Peyer's patch (tissue), 4 donors: Measurements from ENCODE around the gene TXNDC2. TPM values are rescaled to one million over a fixed set of nuclear protein-coding genes. Genes with fewer than 3 reads are reported as not detected.
"Not testable (repeated sequence)": the region's sequence is repeated elsewhere in the genome, so short reads cannot be mapped to it uniquely, and the experiment has no call there.

ENCODE experiments used
- DNase-seq, 3 donors: peaks; one replicate each; pipeline ENCODE4 v3.0.0-alpha.2; 2017 to 2019
- H3K27ac ChIP-seq, 4 donors: fragments of 200-600 bp; sonication (generic); one replicate each; pipeline ENCODE4 v1.5.1; 2016 to 2019
- H3K27me3 ChIP-seq, 2 donors: fragments of 200-600 bp; sonication (generic); one replicate each; pipeline ENCODE4 v1.5.1; 2019
- H3K36me3 ChIP-seq, 3 donors: fragments of 200-600 bp; sonication (generic); one replicate each; pipeline ENCODE4 v1.5.1; 2016 to 2019
- H3K4me1 ChIP-seq, 4 donors: fragments of 200-600 bp; sonication (generic); one replicate each; pipeline ENCODE4 v1.5.1; 2016 to 2019
- H3K4me3 ChIP-seq, 4 donors: fragments of 200-600 bp; sonication (generic); 1 replicate in 3 of 4; 2 replicates in 1 of 4; pipeline ENCODE4 v1.5.1; 2016 to 2019; ENCODE audit warnings: mild to moderate bottlenecking in 1 of 4
- H3K9me3 ChIP-seq, 4 donors: fragments of 200-600 bp; sonication (generic); one replicate each; pipeline ENCODE4 v1.5.1; 2016 to 2019; ENCODE audit warnings: mild to moderate bottlenecking in 1 of 4
- CTCF ChIP-seq, 6 experiments: fragments of 450-650 bp in 4 of 6; fragments of 200-600 bp in 2 of 6; sonication (generic) in 1 of 6; IDR thresholded peaks; one replicate each; pipeline ENCODE4 v1.5.1; 2017 to 2019; ENCODE audit warnings: antibody characterized with exemption in 6 of 6, mild to moderate bottlenecking in 3 of 6, moderate library complexity in 1 of 6
- POLR2A ChIP-seq, 2 donors: fragments of 450-650 bp; IDR thresholded peaks; one replicate each; pipeline ENCODE4 v1.5.1; 2017; ENCODE audit warnings: antibody characterized with exemption in 2 of 2, mild to moderate bottlenecking in 2 of 2, moderate library complexity in 2 of 2
- total RNA-seq, 4 donors: library from RNA; depleted of rRNA; stranded (reverse); fragments of >200 nt; gene quantifications; one replicate each; pipeline ENCODE4 v1.1.0, GENCODE V29; 2016

Gene TXNDC2
- total RNA-seq, 4 donors from 2014 or later = not detected

- Histone ChIP-seq H3K4me3 (no peak overlapping the region), H3K27me3 (no peaks in the 10 kb centered on the region), H3K4me1 (no peaks in the 10 kb centered on the region), H3K27ac (no peak overlapping the region), H3K36me3 (no peaks in the 10 kb centered on the region), H3K9me3 (no peaks in the 10 kb centered on the region)
- TF ChIP-seq CTCF (IDR thresholded peaks at IDR 0.05) (no peak), POLR2A (IDR thresholded peaks at IDR 0.05) (no peak)
- no peak for DNase-seq
These were observed 4.4 kb downstream of the TXNDC2 start for GRCh38 chr18:9890196-9890595.

GRCh38 chr18:9890957-9891356 lies 5.2 kb downstream of the TXNDC2 start:
- Histone ChIP-seq H3K9me3 (no peaks in the 10 kb centered on the region), H3K36me3 (no peaks in the 10 kb centered on the region), H3K4me3 (no peak overlapping the region), H3K27me3 (no peaks in the 10 kb centered on the region), H3K27ac (no peak overlapping the region), H3K4me1 (no peaks in the 10 kb centered on the region)
- TF ChIP-seq CTCF (IDR thresholded peaks at IDR 0.05) = no peak
- no peak for TF ChIP-seq POLR2A (IDR thresholded peaks at IDR 0.05)
- no peak for DNase-seq

GRCh38 chr18:9891515-9891914 lies 5.7 kb downstream of the TXNDC2 start:
- H3K4me1 ChIP-seq, H3K36me3 ChIP-seq, DNase-seq, H3K27ac ChIP-seq, H3K4me3 ChIP-seq, H3K9me3 ChIP-seq, H3K27me3 ChIP-seq: not testable (repeated sequence)

- Histone ChIP-seq H3K27ac (no peak overlapping the region), H3K36me3 (no peaks in the 10 kb centered on the region), H3K4me3 (no peak overlapping the region), H3K9me3 (no peaks in the 10 kb centered on the region), H3K27me3 (no peaks in the 10 kb centered on the region), H3K4me1 (peaks cover 0 to 8% (median 0%) of the 10 kb centered on the region in 4 donors)
- TF ChIP-seq CTCF (IDR thresholded peaks at IDR 0.05) (no peak), POLR2A (IDR thresholded peaks at IDR 0.05) (no peak)
- no peak for DNase-seq
These were observed 8.8 kb downstream of the TXNDC2 start for GRCh38 chr18:9894454-9895068.

- H3K27me3 ChIP-seq = no peaks in the 10 kb centered on the region
- no peaks in the 10 kb centered on the region for H3K36me3 ChIP-seq
- H3K4me1 ChIP-seq = peaks cover 0 to 9% (median 0%) of the 10 kb centered on the region in 4 donors
- no peaks in the 10 kb centered on the region for H3K9me3 ChIP-seq
- H3K4me3 ChIP-seq = no peak overlapping the region
- no peak overlapping the region for H3K27ac ChIP-seq
- TF ChIP-seq CTCF (IDR thresholded peaks at IDR 0.05) (no peak), POLR2A (IDR thresholded peaks at IDR 0.05) (no peak)
- no peak for DNase-seq
These were observed 11.4 kb downstream of the TXNDC2 start for GRCh38 chr18:9897129-9897528.

GRCh38 chr18:9897787-9898291 lies 12.1 kb downstream of the TXNDC2 start:
- H3K4me3 ChIP-seq, H3K36me3 ChIP-seq, H3K27ac ChIP-seq, H3K9me3 ChIP-seq, H3K4me1 ChIP-seq, H3K27me3 ChIP-seq, DNase-seq: not testable (repeated sequence)
